Measurements from ENCODE around the gene IRS2. TPM values are rescaled to one million over a fixed set of nuclear protein-coding genes. Genes with fewer than 3 reads are reported as not detected.

Gene IRS2
- total and polyA plus RNA-seq, 2 donors (not counting 3 experiments of a cell fraction or from before 2014, with no cell fraction given): 1.6 to 4.4 TPM

GRCh38 chr13:109783447-109783814, 3.0 kb downstream of the IRS2 start:
- H3K36me3 ChIP-seq (ENCODE audit: control insufficient read depth in 2 of 2, extremely low read depth in 1 of 2, insufficient read depth in 2 of 2, low read length in 2 of 2): peaks cover 0 to 4% of the 10 kb centered on the region in 2 experiments
- DNase-seq (ENCODE audit: low read depth, low spot score): no peak
- no peak overlapping the region for H2AFZ ChIP-seq (ENCODE audit: low read depth, low read length)
- no peak overlapping the region for H3K4me2 ChIP-seq (ENCODE audit: insufficient read depth, low read length)
- TF ChIP-seq MAX (IDR thresholded peaks at IDR 0.05; ENCODE audit: insufficient read depth, insufficient read length) (no peak), POLR2AphosphoS5 (IDR thresholded peaks at IDR 0.05; ENCODE audit: insufficient read depth, low read depth, low read length) (no peak), JUN (IDR thresholded peaks at IDR 0.05; ENCODE audit: borderline replicate concordance, insufficient read depth, insufficient read length, low read depth) (no peak), FOS (IDR thresholded peaks at IDR 0.05; ENCODE audit: borderline replicate concordance, insufficient read depth, low read length) (no peak), POLR2A (IDR thresholded peaks at IDR 0.05; ENCODE audit: low read depth, low read length) (no peak), EZH2 (IDR thresholded peaks at IDR 0.05; ENCODE audit: borderline replicate concordance, low read depth, low read length, severe bottlenecking) (no peak), GATA2 (IDR thresholded peaks at IDR 0.05; ENCODE audit: insufficient read depth, insufficient read length, low read depth, low read length) (no peak), CTCF (IDR thresholded peaks at IDR 0.05; ENCODE audit: extremely low read depth in 1 of 2, insufficient read depth in 1 of 2, low read depth in 1 of 2, low read length in 2 of 2) (no peak), MYC (IDR thresholded peaks at IDR 0.05; ENCODE audit: low read depth, low read length) (no peak)
- peaks cover 3% of the 10 kb centered on the region for H3K4me1 ChIP-seq (ENCODE audit: control insufficient read depth, extremely low read depth, insufficient read depth, low read length)
- H3K4me3 ChIP-seq (replicated peaks in 1 of 3; ENCODE audit: insufficient read depth in 1 of 3, low read depth in 1 of 3, low read length in 3 of 3): no peak overlapping the region
- dilution Hi-C loops (cut with MboI; ENCODE audit: extremely low pct_ligation_motif_present, low sequenced_read_pairs) (no loop called here), intact Hi-C loops (cut with micrococcal nuclease) (loop anchor here (5.0 to 10.0 kb wide), 3 partner anchors 116 to 581 kb away; no protein-coding TSS in a partner anchor)
- H3K27ac ChIP-seq (ENCODE audit: insufficient read depth, low read depth, low read length): no peak overlapping the region
- ChIA-PET POLR2A (no interaction called here), CTCF (interaction anchor here (1.1 kb wide), 1 partner anchor 637 kb away, joined by 6 read pairs; no protein-coding TSS in a partner anchor)
- no peak overlapping the region for H3K9ac ChIP-seq (replicated peaks; ENCODE audit: extremely low read depth, insufficient read depth, low read length)
- H3K9me1 ChIP-seq (replicated peaks; ENCODE audit: control insufficient read depth, extremely low read depth, insufficient read depth, low read length): no peaks in the 10 kb centered on the region
- H3K27me3 ChIP-seq (ENCODE audit: control insufficient read depth in 2 of 2, insufficient read depth in 2 of 2, low read length in 2 of 2): peaks cover 9 to 14% of the 10 kb centered on the region in 2 experiments
- H4K20me1 ChIP-seq (replicated peaks; ENCODE audit: control insufficient read depth, extremely low read depth, insufficient read depth, low read length): no peaks in the 10 kb centered on the region
- H3K9me3 ChIP-seq (replicated peaks; ENCODE audit: control insufficient read depth, insufficient read depth, low read length): no peaks in the 10 kb centered on the region
- BruUV-seq (replicated peaks): no TSS peak
- FAIRE-seq: no peak
- no peaks in the 10 kb centered on the region for H3K79me2 ChIP-seq (ENCODE audit: control insufficient read depth, insufficient read depth, low read length)
